Neural crest cell (in vitro differentiated cells): ENCODE results near the gene IER3. TPM values are rescaled to one million over a fixed set of nuclear protein-coding genes. Genes with fewer than 3 reads are reported as not detected.

Experiments
- DNase-seq: peaks from one replicate; pipeline ENCODE4 v3.0.0; 2021; ENCODE audit warnings: low read depth, mixed read lengths, low spot score
- H3K27ac Mint-ChIP-seq: one replicate; pipeline ENCODE4 v1.8.0; 2021; ENCODE audit warnings: mild to moderate bottlenecking, mixed read lengths; ENCODE audit not compliant: unreplicated experiment
- H3K27me3 Mint-ChIP-seq: 2 replicates; pipeline ENCODE4 v1.8.0; 2021; ENCODE audit warnings: low read depth, mild to moderate bottlenecking, mixed read lengths
- H3K36me3 Mint-ChIP-seq: 2 replicates; pipeline ENCODE4 v1.8.0; 2021; ENCODE audit warnings: low read depth, mild to moderate bottlenecking, mixed read lengths
- H3K4me1 Mint-ChIP-seq: 2 replicates; pipeline ENCODE4 v1.8.0; 2021; ENCODE audit warnings: mixed read lengths
- H3K4me3 Mint-ChIP-seq: one replicate; pipeline ENCODE4 v1.8.0; 2021; ENCODE audit warnings: mild to moderate bottlenecking, mixed read lengths
- H3K9me3 Mint-ChIP-seq: 2 replicates; pipeline ENCODE4 v1.8.0; 2021; ENCODE audit warnings: mixed read lengths
- CTCF ChIP-seq: fragments of 200-600 bp; sonication (generic); conservative IDR thresholded peaks from 2 replicates; pipeline ENCODE4 v1.5.0; 2021; ENCODE audit warnings: antibody characterized with exemption, mild to moderate bottlenecking
- total RNA-seq: library from RNA; stranded (reverse); gene quantifications from 2 replicates; pipeline ENCODE4 v1.2.1, GENCODE V29; 2021

Gene IER3
- total RNA-seq, 1 donor from 2014 or later, result 6.3 TPM

GRCh38 chr6:30743099-30744053 is 971 bp downstream of the IER3 start:
- peak overlapping the region; percentile 96 for H3K4me3 Mint-ChIP-seq
- peaks cover 44% of the 10 kb centered on the region for H3K4me1 Mint-ChIP-seq
- peaks cover 15% of the 10 kb centered on the region for H3K27me3 Mint-ChIP-seq
- peaks cover 7% of the 10 kb centered on the region for H3K36me3 Mint-ChIP-seq
- H3K27ac Mint-ChIP-seq, result peak overlapping the region; percentile 29
- H3K9me3 Mint-ChIP-seq, result no peaks in the 10 kb centered on the region
- no peak for DNase-seq
- TF ChIP-seq CTCF, result no peak

GRCh38 chr6:30742316-30743098 is 1.8 kb downstream of the IER3 start, which contains the start of gene FLOT1:
TSS of gene FLOT1 (minus strand) at chr6:30742687. CDS start at chr6:30742189, 498 bp downstream.
- peak within 1 kb of the TSS; percentile 94 for H3K27ac Mint-ChIP-seq
- TF ChIP-seq CTCF, result no peak

GRCh38 chr6:30741789-30742315 is 2.5 kb downstream of the IER3 start:
- DNase-seq, result no peak
- peak overlapping the region; percentile 96 for H3K4me3 Mint-ChIP-seq
- H3K27ac Mint-ChIP-seq, result peak overlapping the region; percentile 92
- no peaks in the 10 kb centered on the region for H3K9me3 Mint-ChIP-seq
- no peak for TF ChIP-seq CTCF
- peaks cover 15% of the 10 kb centered on the region for H3K36me3 Mint-ChIP-seq
- H3K27me3 Mint-ChIP-seq, result peaks cover 15% of the 10 kb centered on the region
- H3K4me1 Mint-ChIP-seq, result peaks cover 45% of the 10 kb centered on the region

More at GRCh38 chr6:30742316-30743098, 1.8 kb downstream of the IER3 start, which contains the start of gene FLOT1:
- Mint-ChIP-seq H3K36me3 (peaks cover 10% of the 10 kb centered on the region), H3K4me1 (peaks cover 45% of the 10 kb centered on the region), H3K4me3 (peak within 1 kb of the TSS; percentile 96), H3K9me3 (no peaks in the 10 kb centered on the region), H3K27me3 (peaks cover 15% of the 10 kb centered on the region)
- peak; percentile 79 for DNase-seq

- no peak for TF ChIP-seq CTCF
- DNase-seq, result no peak
- H3K27me3 Mint-ChIP-seq, result peaks cover 15% of the 10 kb centered on the region
Measured at GRCh38 chr6:30741063-30741779, 3.1 kb downstream of the IER3 start.

GRCh38 chr6:30740540-30740870 is 3.8 kb downstream of the IER3 start:
- no peak for TF ChIP-seq CTCF
- no peak for DNase-seq
- Mint-ChIP-seq H3K36me3 (peaks cover 20% of the 10 kb centered on the region), H3K9me3 (no peaks in the 10 kb centered on the region), H3K27ac (no peak overlapping the region), H3K27me3 (peaks cover 15% of the 10 kb centered on the region), H3K4me1 (peaks cover 45% of the 10 kb centered on the region), H3K4me3 (peak overlapping the region; percentile 83)

More at GRCh38 chr6:30741063-30741779, 3.1 kb downstream of the IER3 start:
- Mint-ChIP-seq H3K27ac (peak overlapping the region; percentile 94), H3K4me1 (peaks cover 45% of the 10 kb centered on the region), H3K4me3 (peak overlapping the region; percentile 96), H3K9me3 (no peaks in the 10 kb centered on the region), H3K36me3 (peaks cover 17% of the 10 kb centered on the region)
